Frontal cortex (tissue), 4 donors: ENCODE results near the gene FHIP2A. TPM values are rescaled to one million over a fixed set of nuclear protein-coding genes. Genes with fewer than 3 reads are reported as not detected.
"Not testable (repeated sequence)": the region's sequence is repeated elsewhere in the genome, so short reads cannot be mapped to it uniquely, and the experiment has no call there.

Experiments
- DNase-seq, 2 donors: peaks; one replicate each; pipeline ENCODE4 v3.0.0; 2012; ENCODE audit warnings: low spot score in 2 of 2
- FAIRE-seq: peaks from 2 replicates; lab custom pipeline; 2012; peaks lifted over from hg19 to GRCh38; lab: Jason Lieb, UNC
- total RNA-seq: library from RNA; depleted of rRNA; stranded (reverse); fragments of >200 nt; gene quantifications from one replicate; pipeline ENCODE4 v1.2.3, GENCODE V29; 2014
- donor health status: control.
- donor health status: control.
- donor health status: control.

The FHIP2A gene
- total RNA-seq, 1 donor from 2014 or later, result 48.5 TPM

DNA sequence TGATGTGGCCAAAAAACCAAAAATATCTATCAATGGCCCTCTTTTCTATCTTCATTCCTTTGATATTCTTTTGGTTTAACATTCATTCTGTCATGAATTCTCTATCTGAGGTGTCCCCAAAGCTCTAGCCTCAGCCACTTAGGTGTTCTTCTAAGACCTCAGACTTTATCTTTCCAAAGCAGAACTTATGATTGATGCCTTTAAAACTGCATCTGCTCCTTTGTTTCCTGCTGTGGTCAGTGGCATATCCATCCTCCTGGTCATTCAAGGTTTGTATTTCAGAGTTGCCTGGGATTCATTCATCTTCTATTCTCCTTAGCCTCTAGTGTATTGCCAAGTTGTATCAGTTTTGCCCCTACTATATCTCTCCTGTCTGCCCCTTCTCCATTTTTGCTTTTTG is 30.6 kb downstream of the FHIP2A start:
- FAIRE-seq, result no peak
- DNase-seq, result no peak

DNA sequence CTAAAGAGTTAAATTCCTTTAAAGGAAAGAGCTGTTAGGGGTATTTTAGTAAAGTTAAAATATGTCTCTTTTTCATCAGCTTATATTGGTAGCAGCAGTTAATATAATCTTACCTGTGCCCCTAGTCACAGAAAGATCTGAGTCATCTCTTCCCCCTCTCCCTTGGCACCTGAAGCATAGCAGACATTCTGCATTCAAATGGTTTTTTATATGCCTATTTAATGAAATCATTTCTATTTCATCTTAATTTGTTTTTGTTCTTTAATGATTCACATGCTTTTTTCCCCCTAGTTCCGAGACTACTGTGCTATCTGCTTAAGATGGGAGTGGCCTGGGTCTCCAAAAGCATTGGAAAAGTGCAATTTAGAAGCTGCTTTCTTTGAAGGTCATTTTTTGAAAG is 33.3 kb downstream of the FHIP2A start:
- DNase-seq, result no peak
- no peak for FAIRE-seq

- FAIRE-seq, result no peak
- DNase-seq, result no peak
Measured at GRCh38 chr10:114855776-114856543, 34.4 kb downstream of the FHIP2A start.

GRCh38 chr10:114856544-114857287 is 35.1 kb downstream of the FHIP2A start:
- DNase-seq, result no peak
- no peak for FAIRE-seq

GRCh38 chr10:114857288-114857565 is 35.6 kb downstream of the FHIP2A start:
- not testable (repeated sequence) for FAIRE-seq, DNase-seq

DNA sequence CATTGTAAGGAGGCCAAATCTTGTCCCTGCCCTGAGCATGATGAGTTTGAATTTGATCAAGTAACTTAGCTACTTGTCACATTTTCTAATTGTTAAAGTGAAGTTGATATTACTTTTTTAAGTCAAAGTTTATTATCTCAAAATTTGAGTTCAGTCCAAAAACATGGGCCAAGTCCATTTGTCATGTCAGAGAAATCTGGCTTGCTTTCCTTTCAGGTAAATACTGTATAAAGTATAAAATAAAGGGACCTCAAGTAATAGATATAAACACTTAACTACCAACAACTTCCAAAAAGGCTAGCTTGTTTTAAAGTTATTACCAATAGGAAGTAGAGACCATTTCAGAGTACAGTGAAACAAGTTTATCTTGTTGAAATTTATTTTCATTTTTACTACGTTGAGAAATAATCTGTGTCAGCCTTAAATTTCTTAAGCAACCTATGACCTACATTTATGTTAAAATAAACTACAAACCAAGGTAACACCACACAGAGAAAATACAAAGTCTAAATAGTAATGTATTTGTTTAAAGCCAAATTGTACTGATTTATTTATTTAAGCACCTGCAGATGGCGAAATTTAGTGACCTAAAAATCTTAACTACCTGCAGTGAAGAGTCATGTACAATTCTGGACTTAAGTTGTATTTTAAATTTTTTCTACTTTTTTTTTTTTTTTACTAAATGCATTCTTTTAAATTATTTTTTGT is 36.5 kb downstream of the FHIP2A start:
- DNase-seq (no peak), FAIRE-seq (peak; percentile 53)

DNA sequence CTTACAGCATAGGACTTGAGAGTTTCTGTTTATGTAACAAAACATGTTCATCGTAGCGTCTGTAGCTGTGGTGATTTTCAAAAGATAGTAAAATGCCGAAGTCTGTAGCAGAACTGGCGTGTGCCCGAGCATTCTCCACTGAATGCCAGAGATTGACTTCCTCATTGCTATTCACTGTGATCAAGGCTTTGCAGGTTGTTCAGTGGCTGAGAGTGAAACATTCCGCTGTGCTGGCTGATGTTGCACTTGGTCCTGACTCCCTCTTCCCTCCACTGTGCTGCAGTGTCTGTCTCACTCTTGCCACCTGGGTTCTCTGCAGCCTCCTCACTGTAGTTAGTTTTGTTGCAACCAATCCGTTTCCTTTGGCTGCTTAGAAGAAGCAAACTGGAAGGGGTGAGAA is 37.6 kb downstream of the FHIP2A start:
- no peak for FAIRE-seq

DNA sequence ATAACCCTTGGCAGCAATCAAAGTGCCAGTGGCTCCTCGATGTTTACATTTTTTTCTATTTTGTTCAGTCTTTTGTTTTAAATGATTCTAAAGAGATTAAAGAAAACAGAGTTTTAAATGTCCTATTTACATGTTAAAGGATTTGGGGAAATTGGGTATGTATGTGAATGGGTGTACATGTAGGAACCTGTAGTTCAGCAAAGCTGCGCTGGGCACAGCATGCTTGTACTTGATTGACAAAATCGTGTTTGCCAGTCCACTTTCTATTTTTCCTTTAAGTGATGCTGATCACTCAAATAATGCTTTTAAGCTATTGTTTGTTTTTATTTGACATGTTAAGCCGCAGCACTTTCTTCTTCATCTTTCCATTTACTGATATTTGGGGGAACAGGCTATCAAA is 40.9 kb downstream of the FHIP2A start:
- FAIRE-seq (no peak), DNase-seq (no peak)

More for the DNA sequence above, 37.6 kb downstream of the FHIP2A start:
- DNase-seq, result no peak

- DNase-seq (no peak), FAIRE-seq (no peak)
Measured at GRCh38 chr10:114867365-114867764, 45.8 kb downstream of the FHIP2A start.

DNA sequence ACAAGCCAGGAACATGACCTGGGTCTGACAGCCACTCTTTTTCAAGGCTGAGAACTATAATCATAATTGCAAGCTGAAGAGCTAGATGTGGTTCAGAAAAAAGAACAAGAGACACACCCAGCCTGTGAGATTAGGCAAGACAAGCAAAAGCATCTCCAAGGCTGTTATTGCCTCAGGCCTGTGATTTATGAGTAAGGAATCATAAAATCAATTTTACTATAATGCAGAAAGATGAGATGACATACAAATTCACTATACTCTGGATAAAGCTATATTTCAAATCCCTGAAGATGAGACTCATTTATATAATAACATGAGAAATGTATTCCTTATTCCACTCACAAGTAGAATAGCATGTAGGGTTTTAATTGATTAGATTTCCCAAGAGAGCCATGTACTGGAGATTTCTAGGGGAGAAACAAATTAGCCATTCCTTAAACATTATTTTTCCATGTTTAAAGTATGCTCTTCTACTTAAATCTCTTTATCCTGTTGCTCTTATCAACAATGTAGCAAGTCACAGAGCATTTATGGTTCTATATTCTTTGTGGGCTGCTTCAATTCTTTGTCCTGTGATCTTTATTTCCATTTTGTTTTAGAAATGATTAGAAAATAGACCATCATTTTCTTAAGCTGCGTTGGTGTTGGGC is 47.4 kb downstream of the FHIP2A start:
- FAIRE-seq, result no peak
- DNase-seq, result no peak

DNA sequence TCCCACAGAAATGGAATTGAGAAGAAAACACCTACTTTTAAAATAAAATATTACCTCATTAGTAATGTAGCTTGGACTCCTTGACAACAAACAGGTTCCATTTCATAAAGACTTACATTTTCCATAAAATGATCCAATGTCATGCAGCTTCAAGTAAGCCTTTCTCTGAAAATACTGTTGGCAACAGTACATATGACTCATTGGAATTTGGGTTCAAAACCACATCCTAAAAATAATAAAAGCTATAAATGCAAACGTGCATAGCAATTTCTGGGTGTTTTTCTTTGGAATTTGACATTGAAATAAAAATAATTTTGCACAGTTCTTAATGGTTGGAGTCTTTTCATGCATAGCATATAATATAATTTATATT is 47.9 kb downstream of the FHIP2A start:
- DNase-seq (no peak), FAIRE-seq (no peak)

DNA sequence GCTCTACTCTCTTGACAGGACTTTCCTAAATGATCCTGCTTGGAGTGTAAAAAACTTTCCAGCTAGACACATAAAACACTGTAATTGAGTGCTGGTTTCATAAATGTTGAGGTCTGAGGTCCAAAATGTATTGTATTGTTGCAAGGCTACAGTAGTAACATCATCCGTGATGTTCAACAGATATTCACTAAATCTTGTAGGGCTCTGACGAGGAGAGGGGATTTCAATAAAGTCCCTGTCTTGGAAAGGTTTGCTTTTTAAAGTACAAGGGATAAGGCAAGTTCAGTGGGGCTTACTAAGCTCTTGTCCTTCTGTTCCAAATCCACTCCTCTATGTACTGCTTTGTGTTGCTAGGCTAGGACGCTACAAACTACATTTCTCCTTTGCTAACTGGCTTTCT is 48.9 kb downstream of the FHIP2A start:
- no peak for DNase-seq
- no peak for FAIRE-seq

DNA sequence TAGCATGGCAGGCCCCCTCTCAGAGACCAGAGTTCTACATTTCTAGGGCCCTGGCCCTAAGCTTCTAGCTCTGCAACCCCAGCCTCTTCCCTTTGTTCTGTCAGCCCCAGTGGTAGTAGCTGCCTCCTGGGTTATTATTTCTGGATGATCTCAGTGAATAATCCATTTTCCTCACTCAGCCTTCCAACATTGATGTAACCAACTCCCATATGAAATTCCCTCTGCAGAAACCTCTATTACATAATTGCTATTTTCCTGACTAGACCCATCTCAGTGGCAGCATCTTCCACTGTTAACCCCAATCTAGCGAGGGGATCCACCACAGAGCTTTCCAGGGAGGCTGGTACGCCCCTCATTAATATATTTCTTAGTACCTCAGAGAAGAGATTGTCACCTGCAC is 49.8 kb downstream of the FHIP2A start:
- DNase-seq (no peak), FAIRE-seq (no peak)

Other genes starting within 250 kb of the FHIP2A start
- 51.4 TPM for gene ABLIM1, start 163.5 kb upstream of the FHIP2A start, total RNA-seq
- 68.5 TPM for gene TRUB1, start 116.4 kb downstream of the FHIP2A start, total RNA-seq